BLaER1 (cell line): ENCODE data around the gene TMEFF2.
"Not testable (repeated sequence)": the region's sequence is repeated elsewhere in the genome, so short reads cannot be mapped to it uniquely, and the experiment has no call there.

Experiments
- H3K27ac ChIP-seq: shearing (Covaris generic); formaldehyde crosslinking; 2 replicates; pipeline ENCODE4 v1.8.1; 2022
- H3K27me3 ChIP-seq: shearing (Covaris generic); formaldehyde crosslinking; 2 replicates; pipeline ENCODE4 v1.8.1; 2022
- H3K36me3 ChIP-seq: shearing (Covaris generic); formaldehyde crosslinking; 2 replicates; pipeline ENCODE4 v1.8.1; 2022
- H3K4me1 ChIP-seq: shearing (Covaris generic); formaldehyde crosslinking; 2 replicates; pipeline ENCODE4 v1.8.1; 2022
- H3K4me2 ChIP-seq: shearing (Covaris generic); formaldehyde crosslinking; 2 replicates; pipeline ENCODE4 v1.8.1; 2022
- H3K4me3 ChIP-seq: shearing (Covaris generic); formaldehyde crosslinking; 2 replicates; pipeline ENCODE4 v1.8.1; 2022
- H3K9ac ChIP-seq: shearing (Covaris generic); formaldehyde crosslinking; 2 replicates; pipeline ENCODE4 v1.8.1; 2022
- H3K9me3 ChIP-seq: shearing (Covaris generic); formaldehyde crosslinking; 2 replicates; pipeline ENCODE4 v1.8.1; 2022
- H4K20me1 ChIP-seq: shearing (Covaris generic); formaldehyde crosslinking; 2 replicates; pipeline ENCODE4 v1.8.1; 2022
- Cebpa-rat ChIP-seq: shearing (Covaris generic); IDR thresholded peaks from 2 replicates; pipeline ENCODE4 v1.8.1; 2022

The TMEFF2 gene

GRCh38 chr2:191932286-191932685 is 262.4 kb downstream of the TMEFF2 start:
- TF ChIP-seq Cebpa-rat = no peak
- H3K9me3 ChIP-seq = no peaks in the 10 kb centered on the region
- H3K27ac ChIP-seq = no peak overlapping the region
- no peaks in the 10 kb centered on the region for H4K20me1 ChIP-seq
- no peaks in the 10 kb centered on the region for H3K36me3 ChIP-seq
- no peaks in the 10 kb centered on the region for H3K27me3 ChIP-seq
- peaks cover 31% of the 10 kb centered on the region for H3K4me1 ChIP-seq
- H3K9ac ChIP-seq = no peak overlapping the region
- H3K4me3 ChIP-seq = no peak overlapping the region
- H3K4me2 ChIP-seq = no peak overlapping the region

GRCh38 chr2:191931329-191931728 is 263.4 kb downstream of the TMEFF2 start:
- no peaks in the 10 kb centered on the region for H4K20me1 ChIP-seq
- no peak overlapping the region for H3K27ac ChIP-seq
- peaks cover 31% of the 10 kb centered on the region for H3K4me1 ChIP-seq
- no peaks in the 10 kb centered on the region for H3K36me3 ChIP-seq
- H3K9ac ChIP-seq = no peak overlapping the region
- no peak for TF ChIP-seq Cebpa-rat
- H3K4me2 ChIP-seq = no peak overlapping the region
- H3K4me3 ChIP-seq = no peak overlapping the region
- no peaks in the 10 kb centered on the region for H3K9me3 ChIP-seq
- H3K27me3 ChIP-seq = no peaks in the 10 kb centered on the region

- H3K9me3 ChIP-seq = no peaks in the 10 kb centered on the region
- no peak overlapping the region for H3K9ac ChIP-seq
- no peaks in the 10 kb centered on the region for H4K20me1 ChIP-seq
- H3K4me2 ChIP-seq = no peak overlapping the region
- H3K27ac ChIP-seq = no peak overlapping the region
- TF ChIP-seq Cebpa-rat = no peak
- peaks cover 31% of the 10 kb centered on the region for H3K4me1 ChIP-seq
- H3K4me3 ChIP-seq = no peak overlapping the region
- no peaks in the 10 kb centered on the region for H3K27me3 ChIP-seq
- no peaks in the 10 kb centered on the region for H3K36me3 ChIP-seq
Observed at GRCh38 chr2:191930205-191930604, 264.5 kb downstream of the TMEFF2 start.

- Histone ChIP-seq H4K20me1 (no peaks in the 10 kb centered on the region), H3K27ac (no peak overlapping the region), H3K9me3 (no peaks in the 10 kb centered on the region), H3K27me3 (no peaks in the 10 kb centered on the region), H3K9ac (no peak overlapping the region), H3K4me3 (no peak overlapping the region), H3K36me3 (no peaks in the 10 kb centered on the region), H3K4me1 (peaks cover 23% of the 10 kb centered on the region), H3K4me2 (no peak overlapping the region)
- TF ChIP-seq Cebpa-rat = no peak
Observed at GRCh38 chr2:191929288-191929687, 265.4 kb downstream of the TMEFF2 start.

GRCh38 chr2:191927991-191928390 is 266.7 kb downstream of the TMEFF2 start:
- Histone ChIP-seq H4K20me1 (no peaks in the 10 kb centered on the region), H3K9me3 (no peaks in the 10 kb centered on the region), H3K27me3 (no peaks in the 10 kb centered on the region), H3K4me1 (peaks cover 10% of the 10 kb centered on the region), H3K27ac (no peak overlapping the region), H3K4me3 (no peak overlapping the region), H3K4me2 (no peak overlapping the region), H3K36me3 (no peaks in the 10 kb centered on the region), H3K9ac (no peak overlapping the region)
- TF ChIP-seq Cebpa-rat = no peak

- Histone ChIP-seq H3K9ac (no peak overlapping the region), H3K9me3 (no peaks in the 10 kb centered on the region), H3K4me1 (peaks cover 4% of the 10 kb centered on the region; the same call in 1 of the 2 replicates), H3K27me3 (no peaks in the 10 kb centered on the region), H4K20me1 (no peaks in the 10 kb centered on the region), H3K27ac (no peak overlapping the region), H3K4me2 (no peak overlapping the region), H3K36me3 (no peaks in the 10 kb centered on the region), H3K4me3 (no peak overlapping the region)
- no peak for TF ChIP-seq Cebpa-rat
Observed at GRCh38 chr2:191927319-191927867, 267.3 kb downstream of the TMEFF2 start.

- H3K4me1 ChIP-seq = peaks cover under 1% of the 10 kb centered on the region; the same call in 1 of the 2 replicates
- no peak overlapping the region for H3K4me3 ChIP-seq
- H3K27me3 ChIP-seq = no peaks in the 10 kb centered on the region
- peaks cover 3% of the 10 kb centered on the region for H3K9me3 ChIP-seq
- no peak overlapping the region for H3K4me2 ChIP-seq
- no peaks in the 10 kb centered on the region for H3K36me3 ChIP-seq
- no peaks in the 10 kb centered on the region for H4K20me1 ChIP-seq
- no peak overlapping the region for H3K27ac ChIP-seq
- no peak for TF ChIP-seq Cebpa-rat
- H3K9ac ChIP-seq = no peak overlapping the region
Observed at GRCh38 chr2:191926671-191927070, 268.1 kb downstream of the TMEFF2 start.

GRCh38 chr2:191923652-191923997 is 271.1 kb downstream of the TMEFF2 start:
- no peaks in the 10 kb centered on the region for H3K36me3 ChIP-seq
- H3K9me3 ChIP-seq = peaks cover 9% of the 10 kb centered on the region
- no peak overlapping the region for H3K9ac ChIP-seq
- H3K27me3 ChIP-seq = no peaks in the 10 kb centered on the region
- H3K4me3 ChIP-seq = no peak overlapping the region
- H3K4me1 ChIP-seq = no peaks in the 10 kb centered on the region
- TF ChIP-seq Cebpa-rat = no peak
- no peaks in the 10 kb centered on the region for H4K20me1 ChIP-seq
- H3K27ac ChIP-seq = no peak overlapping the region
- no peak overlapping the region for H3K4me2 ChIP-seq

GRCh38 chr2:191922736-191923651 is 271.7 kb downstream of the TMEFF2 start:
- Histone ChIP-seq H3K4me2 (no peak overlapping the region), H3K4me1 (no peaks in the 10 kb centered on the region), H3K4me3 (no peak overlapping the region), H4K20me1 (no peaks in the 10 kb centered on the region), H3K27me3 (no peaks in the 10 kb centered on the region), H3K27ac (no peak overlapping the region), H3K9me3 (peaks cover 9% of the 10 kb centered on the region), H3K36me3 (no peaks in the 10 kb centered on the region), H3K9ac (no peak overlapping the region)
- no peak for TF ChIP-seq Cebpa-rat

- not testable (repeated sequence) for H3K4me3 ChIP-seq, H3K27ac ChIP-seq, H3K36me3 ChIP-seq, H3K9me3 ChIP-seq, H3K9ac ChIP-seq, H4K20me1 ChIP-seq, H3K4me2 ChIP-seq, H3K4me1 ChIP-seq, H3K27me3 ChIP-seq
Observed at GRCh38 chr2:191921650-191922049, 273.1 kb downstream of the TMEFF2 start.
